H7 (cell line): Measurements from ENCODE around the gene KBTBD13. TPM values are rescaled to one million over a fixed set of nuclear protein-coding genes. Genes with fewer than 3 reads are reported as not detected.

ENCODE experiments used
- DNase-seq: peaks from one replicate; pipeline ENCODE4 v3.0.0; 2012
- H3K27me3 ChIP-seq: 2 replicates; pipeline ENCODE4 v1.6.0; 2011; ENCODE audit warnings: mild to moderate bottlenecking, low read length; ENCODE audit not compliant: control insufficient read depth, insufficient read depth
- H3K36me3 ChIP-seq: replicated peaks from 2 replicates; pipeline ENCODE4 v1.5.1; 2011; ENCODE audit warnings: low read length; ENCODE audit not compliant: control insufficient read depth, insufficient read depth
- H3K4me3 ChIP-seq: 2 replicates; pipeline ENCODE4 v1.5.1; 2011; ENCODE audit warnings: low read depth, mild to moderate bottlenecking, control low read depth, low read length, moderate library complexity; ENCODE audit not compliant: insufficient read depth
- total RNA-seq: library from RNA; depleted of rRNA; stranded (reverse); fragments of >200 nt; shearing (Covaris generic); gene quantifications from 2 replicates; pipeline ENCODE4 v1.2.3, GENCODE V29; 2014; rRNA removed

The KBTBD13 gene
- total RNA-seq, 1 experiment from 2014 or later, result 0.17 TPM

DNA sequence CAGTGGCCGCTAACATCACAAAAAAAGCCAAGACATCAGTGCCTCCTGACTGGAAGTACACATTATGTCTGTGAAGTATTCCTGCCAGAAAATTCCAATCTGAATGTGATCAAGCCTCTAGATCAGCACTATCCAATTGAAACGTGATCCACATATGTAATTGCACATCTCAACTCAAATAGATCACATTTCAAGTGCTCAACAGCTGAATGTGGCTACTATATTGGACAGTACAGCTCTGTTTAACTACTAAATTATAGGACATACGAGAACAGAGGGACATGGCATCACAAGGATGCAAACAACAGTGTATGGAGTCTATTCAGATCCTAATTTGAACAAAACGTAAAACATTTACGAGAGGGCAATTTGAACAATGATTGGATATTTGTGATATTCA is 39.0 kb downstream of the KBTBD13 start:
- peaks cover 12% of the 10 kb centered on the region for H3K36me3 ChIP-seq
- no peak for DNase-seq
- no peak overlapping the region for H3K4me3 ChIP-seq
- H3K27me3 ChIP-seq, result no peaks in the 10 kb centered on the region

Other genes with a start within 250 kb of the KBTBD13 start
- gene PLEKHO2, start 234.8 kb upstream of the KBTBD13 start, total RNA-seq, result 14.5 and 17.0 TPM in 2 replicates
- 4.8 and 4.9 TPM in 2 replicates for gene ANKDD1A, start 164.8 kb upstream of the KBTBD13 start, total RNA-seq
- 53.2 and 59.9 TPM in 2 replicates for gene SPG21, start 86.8 kb upstream of the KBTBD13 start, total RNA-seq
- gene MTFMT, start 47.1 kb upstream of the KBTBD13 start, total RNA-seq, result 28.2 and 32.3 TPM in 2 replicates
- gene SLC51B, start 31.4 kb upstream of the KBTBD13 start, total RNA-seq, result not detected in 2 replicates
- gene RASL12, start 8.8 kb upstream of the KBTBD13 start, total RNA-seq, result 20.9 and 22.1 TPM in 2 replicates
- gene UBAP1L, start 38.5 kb downstream of the KBTBD13 start, total RNA-seq, result 0.14 and 1.6 TPM in 2 replicates
- 15.5 and 16.1 TPM in 2 replicates for gene PDCD7, start 57.1 kb downstream of the KBTBD13 start, total RNA-seq
- 34.2 and 58.3 TPM in 2 replicates for gene CLPX, start 108.6 kb downstream of the KBTBD13 start, total RNA-seq
- gene CILP, start 134.7 kb downstream of the KBTBD13 start, total RNA-seq, result not detected in 2 replicates
- 5.9 and 11.3 TPM in 2 replicates for gene PARP16, start 210.1 kb downstream of the KBTBD13 start, total RNA-seq
- gene RNU5A-1, start 219.3 kb downstream of the KBTBD13 start, total RNA-seq, result not detected in 2 replicates
- not detected in 2 replicates for gene RNU5B-1, start 227.9 kb downstream of the KBTBD13 start, total RNA-seq